K562 (cell line): ENCODE results near the gene NPAS1. TPM values are rescaled to one million over a fixed set of nuclear protein-coding genes. Genes with fewer than 3 reads are reported as not detected.

Source experiments
- CBFA2T3 ChIP-seq: fragments of 450-650 bp; IDR thresholded peaks from 2 replicates; pipeline ENCODE4 v1.6.1; 2017
- CHD1 ChIP-seq: fragments of 200-600 bp; sonication (generic); IDR thresholded peaks from one replicate; pipeline ENCODE4 v1.6.1; 2012; ENCODE audit warnings: mild to moderate bottlenecking, moderate library complexity, low read length, inconsistent platforms
- HMG20A ChIP-seq: fragments of 450-650 bp; formaldehyde crosslinking; conservative IDR thresholded peaks from 2 replicates; pipeline ENCODE4 v1.4.0; 2020; ENCODE audit warnings: mild to moderate bottlenecking, mixed read lengths
- ZBTB12 ChIP-seq: fragments of 250-450 bp; sonication (Bioruptor Pico); IDR thresholded peaks from 2 replicates; pipeline ENCODE4 v1.4.0; 2020
- ZBTB40 ChIP-seq, 2 experiments: fragments of 450-650 bp in 1 of 2; sonication (generic) in 1 of 2; formaldehyde crosslinking in 1 of 2; IDR thresholded peaks; 2 replicates each; pipeline versions ENCODE4 v1.7.1 to v1.9.0; 2016 to 2022; ENCODE audit warnings: inconsistent platforms in 1 of 2, mild to moderate bottlenecking in 1 of 2, missing genetic modification reagents in 1 of 2
- polyA plus RNA-seq, 8 experiments: library from polyadenylated mRNA; depleted of rRNA in 4 of 8; stranded (reverse) in 5 of 8; unstranded in 3 of 8; fragments of >200 nt; fragmentation: Nextera tagmentation in 2 of 8; fragmentation: Illumina TruSeq in 1 of 8; extraction: Ambion mirVana in 2 of 8; extraction: Trizol in 1 of 8; gene quantifications; 2 replicates each; pipeline versions ENCODE4 v1.2.1 to v1.2.3, GENCODE V29; 2011 to 2014; ENCODE audit warnings: inconsistent platforms in 1 of 8, missing spikeins in 1 of 8
- total RNA-seq, 7 experiments: library from RNA; depleted of rRNA in 6 of 7; stranded (reverse); fragments of >200 nt in 6 of 7; fragmentation: Illumina TruSeq in 2 of 7; extraction: Trizol in 2 of 7; gene quantifications; 2 replicates each; pipeline versions ENCODE4 v1.2.1 to v1.2.3, GENCODE V29; 2011 to 2021; ENCODE audit warnings: low replicate concordance in 1 of 7

NPAS1 gene
- total and polyA plus RNA-seq, 9 of the 15 experiments (the other 6 are each of a cell fraction or from before 2014, with no cell fraction given), result 0.58 to 5.3 (median 2.0) TPM; not detected in 2

GRCh38 chr19:47057328-47057727 lies 37.7 kb downstream of the NPAS1 start (continued):
- TF ChIP-seq ZBTB12 (CRISPR knock-in tag) (no peak), CBFA2T3 (no peak), HMG20A (CRISPR knock-in tag) (no peak), ZBTB40 (IDR thresholded peaks at IDR 0.05) (no peak), ZBTB40 (CRISPR knock-in tag; IDR thresholded peaks at IDR 0.05) (no peak), CHD1 (no peak)
